HG02870 (cell line): ENCODE measurements around the gene MORN1.

Experiments
- ATAC-seq: cut with Tn5 transposase; IDR thresholded peaks from one replicate; pipeline ENCODE4 v1.9.1; 2021; ENCODE audit warnings: mild to moderate bottlenecking, moderate library complexity; ENCODE audit not compliant: unreplicated experiment

The MORN1 gene

GRCh38 chr1:2405588-2406295, 14.4 kb upstream of the MORN1 start:
- no peak for ATAC-seq

GRCh38 chr1:2404890-2405511, 13.6 kb upstream of the MORN1 start:
- no peak for ATAC-seq

GRCh38 chr1:2404142-2404889, 13.0 kb upstream of the MORN1 start:
- ATAC-seq, result no peak

- no peak for ATAC-seq
Measured at GRCh38 chr1:2403273-2403672, 11.9 kb upstream of the MORN1 start.

GRCh38 chr1:2402420-2402819, 11.1 kb upstream of the MORN1 start:
- ATAC-seq, result no peak

GRCh38 chr1:2400950-2401649, 9.7 kb upstream of the MORN1 start:
- ATAC-seq, result no peak

GRCh38 chr1:2400576-2400909, 9.2 kb upstream of the MORN1 start:
- no peak for ATAC-seq

- ATAC-seq, result no peak
Measured at GRCh38 chr1:2399890-2400575, 8.7 kb upstream of the MORN1 start.

GRCh38 chr1:2398871-2399270, 7.5 kb upstream of the MORN1 start:
- no peak for ATAC-seq

- no peak for ATAC-seq
Measured at GRCh38 chr1:2397007-2397679, 5.8 kb upstream of the MORN1 start.

- no peak for ATAC-seq
Measured at GRCh38 chr1:2396476-2396875, 5.1 kb upstream of the MORN1 start.

- no peak for ATAC-seq
Measured at GRCh38 chr1:2396059-2396458, 4.7 kb upstream of the MORN1 start.

- ATAC-seq, result no peak
Measured at GRCh38 chr1:2395245-2395644, 3.9 kb upstream of the MORN1 start.

- no peak for ATAC-seq
Measured at GRCh38 chr1:2394761-2395160, 3.4 kb upstream of the MORN1 start.

GRCh38 chr1:2394220-2394619, 2.9 kb upstream of the MORN1 start:
- ATAC-seq, result no peak

- ATAC-seq, result no peak
Measured at GRCh38 chr1:2393471-2393877, 2.1 kb upstream of the MORN1 start.

GRCh38 chr1:2392686-2393085, 1.3 kb upstream of the MORN1 start:
- no peak for ATAC-seq

GRCh38 chr1:2391931-2392509, 666 bp upstream of the MORN1 start:
- ATAC-seq, result peak; percentile 5

- no peak for ATAC-seq
Measured at GRCh38 chr1:2389644-2390043, 1.7 kb downstream of the MORN1 start.
